ENCODE measurements around the gene FCER2.
"Not testable (repeated sequence)": the region's sequence is repeated elsewhere in the genome, so short reads cannot be mapped to it uniquely, and the experiment has no call there.

The FCER2 gene

GRCh38 chr19:7645163-7645562, 56.8 kb downstream of the FCER2 start:
- no peak for DNase-seq

GRCh38 chr19:7644550-7644877, 57.4 kb downstream of the FCER2 start:
- DNase-seq, result no peak

GRCh38 chr19:7643629-7644549, 58.0 kb downstream of the FCER2 start:
- not testable (repeated sequence) for DNase-seq

- no peak for DNase-seq
These were observed 58.9 kb downstream of the FCER2 start for GRCh38 chr19:7643031-7643415.

- DNase-seq, result no peak
These were observed 59.5 kb downstream of the FCER2 start for GRCh38 chr19:7642295-7643030.

- no peak for DNase-seq
These were observed 60.3 kb downstream of the FCER2 start for GRCh38 chr19:7641290-7642276.

- no peak for DNase-seq
These were observed 61.1 kb downstream of the FCER2 start for GRCh38 chr19:7640803-7641202.

- DNase-seq, result no peak
These were observed 62.0 kb downstream of the FCER2 start for GRCh38 chr19:7639863-7640348.

GRCh38 chr19:7638802-7639465, 63.0 kb downstream of the FCER2 start:
- DNase-seq, result no peak

Measured in right hindlimb (tissue), 1 donor.